H1 (cell line): ENCODE results near the gene CXCL3. TPM values are rescaled to one million over a fixed set of nuclear protein-coding genes. Genes with fewer than 3 reads are reported as not detected.

Experiments used
- CTCF ChIA-PET: fragments of 300-600 bp; sonication (Branson Sonifier 250); formaldehyde crosslinking; loops from one replicate; lab custom pipeline; 2021; ENCODE audit not compliant: partially characterized antibody; lab: Charles Lee
- POLR2A ChIA-PET: fragments of 300-600 bp; sonication (Branson Sonifier 250); formaldehyde crosslinking; loops from one replicate; lab custom pipeline; 2021; ENCODE audit warnings: inconsistent platforms; ENCODE audit not compliant: partially characterized antibody; lab: Charles Lee
- DNase-seq, 2 experiments: peaks; one replicate each; pipeline versions ENCODE4 v3.0.0 to v3.0.0-alpha.2; 2010 to 2022; ENCODE audit warnings: low spot score in 2 of 2, low read depth in 1 of 2, mixed read lengths in 1 of 2
- FAIRE-seq: peaks from 2 replicates; lab custom pipeline; 2011; peaks lifted over from hg19 to GRCh38; lab: Jason Lieb, UNC
- H2AFZ ChIP-seq: 2 replicates; pipeline ENCODE4 v1.8.1; 2012; ENCODE audit warnings: low read length, inconsistent platforms
- H2AK5ac ChIP-seq: 2 replicates; pipeline ENCODE4 v1.6.1; 2013; ENCODE audit warnings: low read depth, low read length
- H2BK120ac ChIP-seq: replicated peaks from 2 replicates; pipeline ENCODE3; 2013; ENCODE audit warnings: low read depth, low read length, inconsistent platforms
- H2BK12ac ChIP-seq: 2 replicates; pipeline ENCODE4 v1.6.1; 2013; ENCODE audit warnings: low read depth, low read length
- H2BK15ac ChIP-seq: 2 replicates; pipeline ENCODE4 v1.6.1; 2013; ENCODE audit warnings: low read length
- H2BK20ac ChIP-seq: 2 replicates; pipeline ENCODE4 v1.6.1; 2013; ENCODE audit warnings: low read length
- H2BK5ac ChIP-seq: 2 replicates; pipeline ENCODE4 v1.6.1; 2013; ENCODE audit warnings: low read depth, low read length
- H3K14ac ChIP-seq: 2 replicates; pipeline ENCODE4 v1.6.1; 2013; ENCODE audit warnings: inconsistent platforms; ENCODE audit not compliant: insufficient read length
- H3K18ac ChIP-seq: 2 replicates; pipeline ENCODE4 v1.6.1; 2013; ENCODE audit warnings: low read length; ENCODE audit errors: extremely low read depth
- H3K23ac ChIP-seq: 2 replicates; pipeline ENCODE4 v1.6.1; 2013; ENCODE audit warnings: inconsistent platforms; ENCODE audit not compliant: insufficient read length
- H3K23me2 ChIP-seq: 2 replicates; pipeline ENCODE4 v1.6.1; 2013; ENCODE audit warnings: low read depth, low read length
- H3K27ac ChIP-seq: 2 replicates; pipeline ENCODE4 v1.6.1; 2011; ENCODE audit warnings: low read depth, low read length, inconsistent platforms
- H3K27me3 ChIP-seq, 4 experiments: replicated peaks in 1 of 4; 1 replicate in 1 of 4; 2 replicates in 3 of 4; pipeline versions ENCODE4 v1.6.1 to v1.8.1; 2011 to 2013; ENCODE audit warnings: low read length in 3 of 4, mild to moderate bottlenecking in 3 of 4, inconsistent platforms in 2 of 4, mixed read lengths in 2 of 4, moderate library complexity in 1 of 4; ENCODE audit not compliant: control insufficient read depth in 3 of 4, insufficient read depth in 3 of 4; ENCODE audit errors: extremely low read depth in 1 of 4
- H3K36me3 ChIP-seq, 4 experiments: 2 replicates each; pipeline versions ENCODE4 v1.6.1 to v1.8.1; 2011 to 2013; ENCODE audit warnings: mild to moderate bottlenecking in 4 of 4, low read length in 3 of 4, moderate library complexity in 2 of 4, control low read depth in 1 of 4, inconsistent platforms in 1 of 4; ENCODE audit not compliant: insufficient read depth in 4 of 4, control insufficient read depth in 2 of 4
- H3K4ac ChIP-seq: replicated peaks from 2 replicates; pipeline ENCODE3; 2013; ENCODE audit warnings: low read length, low read depth, mixed read lengths, inconsistent platforms; ENCODE audit not compliant: insufficient read length
- H3K4me1 ChIP-seq, 4 experiments: replicated peaks in 1 of 4; 1 replicate in 1 of 4; 2 replicates in 3 of 4; pipeline versions ENCODE4 v1.6.1 to v1.8.1; 2011 to 2013; ENCODE audit warnings: low read length in 3 of 4, inconsistent platforms in 2 of 4, mixed read lengths in 1 of 4; ENCODE audit not compliant: insufficient read depth in 4 of 4, control insufficient read depth in 3 of 4
- H3K4me2 ChIP-seq, 2 experiments: 2 replicates each; pipeline versions ENCODE4 v1.6.1 to v1.8.1; 2011 to 2013; ENCODE audit warnings: low read depth in 2 of 2, low read length in 2 of 2, control low read depth in 1 of 2, inconsistent platforms in 1 of 2, mild to moderate bottlenecking in 1 of 2; ENCODE audit not compliant: insufficient read depth in 1 of 2
- H3K4me3 ChIP-seq, 4 experiments: fragments of 200-600, 300-600 bp in 1 of 4; sonication (generic), shearing (Covaris generic), sonication (Bioruptor Twin) in 1 of 4; 2 replicates each; pipeline versions ENCODE4 v1.5.1 to v1.8.1; 2011 to 2016; ENCODE audit warnings: low read length in 4 of 4, low read depth in 3 of 4, control low read depth in 2 of 4, inconsistent platforms in 2 of 4, mild to moderate bottlenecking in 2 of 4, mixed read lengths in 1 of 4, moderate library complexity in 1 of 4; ENCODE audit not compliant: insufficient read depth in 2 of 4; ENCODE audit errors: extremely low read depth in 1 of 4
- H3K56ac ChIP-seq: replicated peaks from 2 replicates; pipeline ENCODE3; 2013; ENCODE audit warnings: low read depth, mild to moderate bottlenecking, mixed read lengths, low read length, inconsistent platforms; ENCODE audit not compliant: insufficient read length
- H3K79me1 ChIP-seq: 2 replicates; pipeline ENCODE4 v1.6.1; 2013; ENCODE audit warnings: low read depth, low read length, control low read depth
- H3K79me2 ChIP-seq, 2 experiments: 2 replicates each; pipeline versions ENCODE4 v1.6.1 to v1.8.1; 2012 to 2013; ENCODE audit warnings: low read length in 2 of 2, mild to moderate bottlenecking in 2 of 2, inconsistent platforms in 1 of 2; ENCODE audit not compliant: insufficient read depth in 2 of 2, control insufficient read depth in 1 of 2
- H3K9ac ChIP-seq, 4 experiments: replicated peaks in 1 of 4; 1 replicate in 1 of 4; 2 replicates in 3 of 4; pipeline versions ENCODE4 v1.6.1 to v1.8.1; 2011 to 2013; ENCODE audit warnings: low read depth in 3 of 4, low read length in 3 of 4, control low read depth in 2 of 4, mild to moderate bottlenecking in 2 of 4, moderate library complexity in 2 of 4, inconsistent platforms in 1 of 4; ENCODE audit errors: extremely low read depth in 1 of 4
- H3K9me3 ChIP-seq, 2 experiments: 2 replicates each; pipeline versions ENCODE4 v1.6.1 to v1.8.1; 2012 to 2013; ENCODE audit warnings: mild to moderate bottlenecking in 2 of 2, moderate library complexity in 2 of 2, control low read depth in 1 of 2, inconsistent platforms in 1 of 2, low read depth in 1 of 2, low read length in 1 of 2, mixed read lengths in 1 of 2; ENCODE audit not compliant: insufficient read depth in 2 of 2
- H4K20me1 ChIP-seq, 2 experiments: replicated peaks in 1 of 2; 2 replicates each; pipeline versions ENCODE3 to v1.8.1; 2011 to 2013; ENCODE audit warnings: inconsistent platforms in 2 of 2, low read length in 2 of 2, mild to moderate bottlenecking in 1 of 2; ENCODE audit not compliant: insufficient read depth in 2 of 2, control insufficient read depth in 1 of 2
- H4K5ac ChIP-seq: 2 replicates; pipeline ENCODE4 v1.6.1; 2013; ENCODE audit warnings: low read length, low read depth, mixed read lengths, inconsistent platforms; ENCODE audit not compliant: insufficient read length
- H4K8ac ChIP-seq: 2 replicates; pipeline ENCODE4 v1.8.0; 2013; ENCODE audit warnings: mild to moderate bottlenecking, moderate library complexity, low read length, inconsistent platforms; ENCODE audit not compliant: insufficient read depth; ENCODE audit errors: extremely low read depth
- H4K91ac ChIP-seq: replicated peaks from 2 replicates; pipeline ENCODE3; 2013; ENCODE audit warnings: low read length, mixed read lengths, inconsistent platforms; ENCODE audit not compliant: insufficient read length
- HDAC6 ChIP-seq: IDR thresholded peaks from one replicate; pipeline ENCODE4 v1.7.1; 2012; ENCODE audit warnings: low read depth, mild to moderate bottlenecking, inconsistent platforms, low read length, moderate library complexity
- PHF8 ChIP-seq: fragments of 200-600 bp; sonication (generic); conservative IDR thresholded peaks from 2 replicates; pipeline ENCODE4 v1.7.1; 2012; ENCODE audit warnings: low read depth, mild to moderate bottlenecking, inconsistent platforms, low read length, moderate library complexity
- RNF2 ChIP-seq: fragments of 200-900, 300-1000 bp; sonication (generic); IDR thresholded peaks from 2 replicates; pipeline ENCODE4 v1.7.1; 2016; ENCODE audit warnings: borderline replicate concordance, low read depth, mild to moderate bottlenecking, antibody characterized with exemption, low read length; ENCODE audit not compliant: poor library complexity, severe bottlenecking; ENCODE audit errors: missing control alignments
- SAP30 ChIP-seq: fragments of 300-600 bp; sonication (generic); IDR thresholded peaks from 2 replicates; pipeline ENCODE4 v1.7.1; 2012; ENCODE audit warnings: low read length, moderate library complexity, mild to moderate bottlenecking, inconsistent platforms; ENCODE audit not compliant: insufficient read depth, insufficient replicate concordance
- SP2 ChIP-seq: IDR thresholded peaks from 2 replicates; pipeline ENCODE4 v1.6.1; 2012; ENCODE audit warnings: mild to moderate bottlenecking, low read length, inconsistent platforms
- TBP ChIP-seq: IDR thresholded peaks from 2 replicates; pipeline ENCODE4 v1.6.1; 2011; ENCODE audit warnings: low read depth, low read length, improper control_type of control experiment
- WGBS, 2 experiments: shearing (Covaris generic) in 1 of 2; methylation state at CpG; one replicate each; pipeline versions ENCODE4 v1.1.6 to v1.1.7; 2013 to 2015; ENCODE audit warnings: low lambda C conversion rate in 2 of 2, mixed read lengths in 2 of 2, inconsistent platforms in 1 of 2, low coverage in 1 of 2, missing lambda C conversion rate in 1 of 2; ENCODE audit not compliant: insufficient replicate concordance in 2 of 2, insufficient coverage in 1 of 2, insufficient read length in 1 of 2; ENCODE audit errors: extremely low coverage in 1 of 2, missing lambda C conversion rate in 1 of 2; 5-methylcytosine and 5-hydroxymethylcytosine counted together
- polyA plus RNA-seq, 7 experiments: library from polyadenylated mRNA; depleted of rRNA in 3 of 7; stranded (reverse) in 5 of 7; unstranded in 2 of 7; fragments of >200 nt in 5 of 7; fragments of 200-250 nt in 2 of 7; gene quantifications; 1 replicate in 5 of 7; 2 replicates in 1 of 7; 4 replicates in 1 of 7; pipeline versions ENCODE4 v1.2.1 to v1.2.3, GENCODE V29; 2011 to 2013; ENCODE audit warnings: missing spikeins in 2 of 7, mixed read lengths in 2 of 7
- total RNA-seq: library from RNA; stranded (reverse); fragmentation: NEBNext Ultra II Directional; extraction: Animal tissue kit (Norgen Biotek cat#: 25700); gene quantifications from 2 replicates; pipeline ENCODE4 v1.2.1, GENCODE V29; 2021

Gene CXCL3
- total and polyA plus RNA-seq, 2 of the 8 experiments (the other 6 are each of a cell fraction or from before 2014, with no cell fraction given) = 3.1 to 5.2 TPM

DNA sequence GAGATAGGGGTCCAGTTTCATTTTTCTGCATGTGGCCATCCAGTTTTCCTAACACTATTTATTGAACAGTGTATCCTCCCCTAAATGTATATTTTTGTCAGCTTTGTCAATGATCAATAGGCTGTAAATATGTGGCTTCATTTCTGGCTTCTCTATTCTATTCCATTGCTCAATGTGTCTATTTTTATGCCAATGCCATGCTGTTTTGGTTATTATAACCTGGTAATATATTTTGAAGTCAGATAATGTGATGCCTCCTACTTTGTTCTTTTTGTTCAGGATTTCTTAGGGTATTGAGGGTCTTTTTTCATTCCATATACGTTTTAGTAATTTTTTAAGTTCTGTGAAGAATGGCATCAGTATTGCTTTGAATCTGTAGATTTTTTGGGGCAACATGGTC is 8.7 kb upstream of the CXCL3 start:
- peaks cover 2 to 4% of the 10 kb centered on the region in 2 experiments; a peak in 2 of 4 replicates for H3K9me3 ChIP-seq
- H3K27ac ChIP-seq = no peak overlapping the region
- TF ChIP-seq PHF8 (no peak), SP2 (no peak), RNF2 (no peak), HDAC6 (no peak), TBP (no peak), SAP30 (no peak)
- H3K23ac ChIP-seq = no peak overlapping the region
- H3K36me3 ChIP-seq = no peaks in the 10 kb centered on the region
- WGBS, 2 experiments = 89% methylated on average over 1 of the region's 1 CpG; no CpG with 5 or more reads in 1 of the 2 experiments
- DNase-seq (no peak), FAIRE-seq (no peak)
- H3K4ac ChIP-seq = no peak overlapping the region
- no peak overlapping the region for H2BK12ac ChIP-seq
- ChIA-PET CTCF (no interaction called here), POLR2A (no interaction called here)
- H3K79me1 ChIP-seq = no peaks in the 10 kb centered on the region
- H3K4me3 ChIP-seq = no peak overlapping the region
- no peak overlapping the region for H3K18ac ChIP-seq
- H3K4me1 ChIP-seq = no peaks in the 10 kb centered on the region
- no peak overlapping the region for H2AK5ac ChIP-seq
- H3K79me2 ChIP-seq = no peaks in the 10 kb centered on the region
- H3K56ac ChIP-seq = no peak overlapping the region
- no peaks in the 10 kb centered on the region for H3K23me2 ChIP-seq
- H4K20me1 ChIP-seq = no peaks in the 10 kb centered on the region
- no peak overlapping the region for H3K14ac ChIP-seq
- H4K91ac ChIP-seq = no peak overlapping the region
- no peak overlapping the region for H2BK5ac ChIP-seq
- no peak overlapping the region for H2BK15ac ChIP-seq
- no peak overlapping the region for H2BK120ac ChIP-seq
- no peak overlapping the region for H2AFZ ChIP-seq
- no peak overlapping the region for H3K4me2 ChIP-seq
- H3K9ac ChIP-seq = no peak overlapping the region
- H4K5ac ChIP-seq = no peak overlapping the region
- no peak overlapping the region for H4K8ac ChIP-seq
- H3K27me3 ChIP-seq = no peaks in the 10 kb centered on the region
- H2BK20ac ChIP-seq = no peak overlapping the region
